ENCODE results near the gene SHFL. TPM values are rescaled to one million over a fixed set of nuclear protein-coding genes. Genes with fewer than 3 reads are reported as not detected.
A peak's percentile ranks its signal among the peaks of the same experiment; 100 is the strongest.

Gene SHFL
- total and polyA plus RNA-seq, 2 experiments from 2014 or later, result 2.2 to 7.8 TPM

DNA sequence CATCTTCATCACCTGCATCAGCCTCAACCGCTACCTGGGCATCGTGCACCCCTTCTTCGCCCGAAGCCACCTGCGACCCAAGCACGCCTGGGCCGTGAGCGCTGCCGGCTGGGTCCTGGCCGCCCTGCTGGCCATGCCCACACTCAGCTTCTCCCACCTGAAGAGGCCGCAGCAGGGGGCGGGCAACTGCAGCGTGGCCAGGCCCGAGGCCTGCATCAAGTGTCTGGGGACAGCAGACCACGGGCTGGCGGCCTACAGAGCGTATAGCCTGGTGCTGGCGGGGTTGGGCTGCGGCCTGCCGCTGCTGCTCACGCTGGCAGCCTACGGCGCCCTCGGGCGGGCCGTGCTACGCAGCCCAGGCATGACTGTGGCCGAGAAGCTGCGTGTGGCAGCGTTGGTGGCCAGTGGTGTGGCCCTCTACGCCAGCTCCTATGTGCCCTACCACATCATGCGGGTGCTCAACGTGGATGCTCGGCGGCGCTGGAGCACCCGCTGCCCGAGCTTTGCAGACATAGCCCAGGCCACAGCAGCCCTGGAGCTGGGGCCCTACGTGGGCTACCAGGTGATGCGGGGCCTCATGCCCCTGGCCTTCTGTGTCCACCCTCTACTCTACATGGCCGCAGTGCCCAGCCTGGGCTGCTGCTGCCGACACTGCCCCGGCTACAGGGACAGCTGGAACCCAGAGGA, 28.0 kb downstream of the SHFL start:
- Histone ChIP-seq H3K27me3 (no peaks in the 10 kb centered on the region), H3K9me3 (ENCODE audit: low read depth) (no peaks in the 10 kb centered on the region), H3K27ac (peak overlapping the region; percentile 51), H3K4me3 (no peak overlapping the region), H3K36me3 (peaks cover 52% of the 10 kb centered on the region), H3K4me1 (ENCODE audit: low read depth) (peaks cover 6% of the 10 kb centered on the region)
- no peak for DNase-seq (ENCODE audit: low read depth in 1 of 2, low spot score in 1 of 2)
- TF ChIP-seq, protein P1, sequence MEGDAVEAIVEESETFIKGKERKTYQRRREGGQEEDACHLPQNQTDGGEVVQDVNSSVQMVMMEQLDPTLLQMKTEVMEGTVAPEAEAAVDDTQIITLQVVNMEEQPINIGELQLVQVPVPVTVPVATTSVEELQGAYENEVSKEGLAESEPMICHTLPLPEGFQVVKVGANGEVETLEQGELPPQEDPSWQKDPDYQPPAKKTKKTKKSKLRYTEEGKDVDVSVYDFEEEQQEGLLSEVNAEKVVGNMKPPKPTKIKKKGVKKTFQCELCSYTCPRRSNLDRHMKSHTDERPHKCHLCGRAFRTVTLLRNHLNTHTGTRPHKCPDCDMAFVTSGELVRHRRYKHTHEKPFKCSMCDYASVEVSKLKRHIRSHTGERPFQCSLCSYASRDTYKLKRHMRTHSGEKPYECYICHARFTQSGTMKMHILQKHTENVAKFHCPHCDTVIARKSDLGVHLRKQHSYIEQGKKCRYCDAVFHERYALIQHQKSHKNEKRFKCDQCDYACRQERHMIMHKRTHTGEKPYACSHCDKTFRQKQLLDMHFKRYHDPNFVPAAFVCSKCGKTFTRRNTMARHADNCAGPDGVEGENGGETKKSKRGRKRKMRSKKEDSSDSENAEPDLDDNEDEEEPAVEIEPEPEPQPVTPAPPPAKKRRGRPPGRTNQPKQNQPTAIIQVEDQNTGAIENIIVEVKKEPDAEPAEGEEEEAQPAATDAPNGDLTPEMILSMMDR (IDR thresholded peaks at IDR 0.05; ENCODE audit: low read depth, low read length), result no peak

DNA sequence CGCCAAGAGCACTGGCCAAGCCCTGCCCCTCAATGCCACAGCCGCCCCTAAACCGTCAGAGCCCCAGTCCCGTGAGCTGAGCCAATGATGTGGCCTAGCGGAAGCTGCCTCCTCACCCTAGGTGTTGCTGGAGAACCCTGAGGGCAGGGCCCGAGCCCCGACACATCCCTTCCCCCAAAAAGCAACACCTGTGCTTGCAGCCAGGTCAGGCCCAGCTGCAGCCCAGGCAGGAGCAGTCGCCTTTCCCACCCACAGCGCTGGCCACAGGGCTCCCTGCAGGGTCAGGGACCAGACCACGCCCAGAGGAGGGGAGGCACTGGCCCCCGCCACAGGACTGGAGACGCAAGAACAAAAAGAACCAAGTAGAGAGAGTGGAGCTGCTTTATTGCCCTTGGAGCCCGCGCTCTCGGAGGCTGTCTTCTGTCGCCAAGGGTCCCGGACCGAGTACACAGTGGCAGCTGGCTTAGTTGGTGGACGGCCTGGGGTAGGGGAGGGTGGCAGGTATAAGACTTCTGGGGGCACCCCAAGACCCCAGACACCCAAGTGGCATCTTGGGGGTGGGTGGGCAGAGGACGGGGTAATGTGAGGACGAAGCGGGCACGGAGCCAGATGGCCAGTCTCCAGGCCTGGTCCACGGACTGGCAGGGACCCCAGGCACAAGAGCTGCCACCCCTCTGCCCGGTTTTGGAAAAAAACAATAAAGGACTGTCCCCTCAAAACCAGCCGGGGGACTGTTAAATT, 28.7 kb downstream of the SHFL start:
- Histone ChIP-seq H3K27ac (peak overlapping the region; percentile 23), H3K36me3 (peaks cover 48% of the 10 kb centered on the region), H3K4me1 (ENCODE audit: low read depth) (peaks cover 6% of the 10 kb centered on the region), H3K4me3 (no peak overlapping the region), H3K27me3 (no peaks in the 10 kb centered on the region), H3K9me3 (ENCODE audit: low read depth) (no peaks in the 10 kb centered on the region)
- no peak for DNase-seq (ENCODE audit: low read depth in 1 of 2, low spot score in 1 of 2)
- TF ChIP-seq, protein P1 (IDR thresholded peaks at IDR 0.05; ENCODE audit: low read depth, low read length), result no peak

DNA sequence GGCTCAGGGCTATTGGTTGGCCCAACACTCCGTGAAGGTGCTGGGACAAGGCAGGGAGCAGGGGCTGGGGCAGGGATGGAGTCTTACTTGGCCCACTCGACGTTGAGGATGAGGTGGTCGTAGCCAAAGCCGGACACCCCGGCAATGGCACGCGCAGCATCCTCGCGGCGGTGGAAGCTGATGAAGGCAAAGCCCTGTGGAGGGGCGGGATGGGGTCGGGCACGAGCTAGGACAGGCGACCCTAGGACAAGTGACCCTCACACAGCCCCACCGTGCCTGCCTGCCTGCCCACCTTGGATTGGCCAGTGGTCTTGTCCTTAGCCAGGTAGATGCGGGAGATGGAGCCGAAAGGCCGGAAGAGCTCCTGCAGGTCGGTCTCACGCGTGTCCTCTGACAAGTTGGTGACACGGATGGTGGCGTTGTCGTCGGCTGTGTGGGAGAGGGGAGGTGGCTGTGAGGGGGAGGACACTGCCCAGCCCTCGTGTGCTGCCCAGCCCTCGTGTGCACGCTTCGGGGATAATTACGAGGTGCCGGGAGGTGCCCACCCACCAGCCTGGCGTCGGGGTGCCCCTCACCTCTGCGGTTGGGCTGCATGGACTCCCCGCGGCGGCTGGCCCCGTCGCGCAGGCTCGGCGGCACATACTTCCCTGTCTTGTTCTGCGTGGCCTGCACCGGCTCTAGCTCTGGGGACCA, 29.4 kb downstream of the SHFL start:
- Histone ChIP-seq H3K4me1 (ENCODE audit: low read depth) (peaks cover 6% of the 10 kb centered on the region), H3K9me3 (ENCODE audit: low read depth) (no peaks in the 10 kb centered on the region), H3K4me3 (no peak overlapping the region), H3K27ac (peak overlapping the region; percentile 23), H3K36me3 (peaks cover 41% of the 10 kb centered on the region), H3K27me3 (no peaks in the 10 kb centered on the region)
- no peak for DNase-seq (ENCODE audit: low read depth in 1 of 2, low spot score in 1 of 2)
- TF ChIP-seq, protein P1 (IDR thresholded peaks at IDR 0.05; ENCODE audit: low read depth, low read length), result no peak

DNA sequence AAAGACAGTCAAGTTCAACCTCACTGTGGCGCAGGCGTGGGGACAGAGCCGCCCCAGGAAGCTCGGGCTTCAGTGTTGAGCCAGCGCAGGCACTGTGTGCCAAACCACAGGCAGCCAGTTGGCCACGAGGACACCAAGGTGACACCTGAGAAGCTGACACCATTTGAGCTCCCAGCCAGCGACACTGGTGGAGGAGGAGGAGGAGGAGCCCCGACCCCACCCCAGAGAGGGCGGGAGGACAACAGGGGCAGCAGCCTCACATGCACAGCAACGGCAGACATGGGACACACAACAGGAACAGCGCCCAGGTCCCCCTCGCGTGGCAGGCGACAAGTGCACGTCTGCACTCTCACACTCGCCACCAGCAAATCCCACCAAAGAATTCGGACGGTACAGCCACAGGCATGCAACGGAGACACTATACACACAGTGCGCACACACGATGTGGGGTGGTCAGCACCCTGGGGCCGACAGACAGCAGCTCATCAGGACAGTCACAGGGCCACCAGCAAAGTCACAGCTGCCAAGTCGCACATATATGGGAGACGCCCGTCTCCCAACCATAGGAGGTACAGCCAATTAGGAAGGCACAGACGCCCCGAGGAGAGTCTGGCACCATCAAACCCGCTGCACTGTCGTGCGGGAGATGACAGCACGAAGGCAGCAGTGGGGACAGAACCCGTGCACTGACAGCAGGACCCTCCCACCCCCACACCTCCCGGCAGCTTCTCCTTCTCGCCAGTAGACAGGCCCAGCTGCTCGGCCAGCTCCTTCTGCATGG, 30.2 kb downstream of the SHFL start:
- no peaks in the 10 kb centered on the region for H3K9me3 ChIP-seq (ENCODE audit: low read depth)
- no peak for DNase-seq (ENCODE audit: low read depth in 1 of 2, low spot score in 1 of 2)
- no peaks in the 10 kb centered on the region for H3K27me3 ChIP-seq
- no peak overlapping the region for H3K4me3 ChIP-seq
- TF ChIP-seq, protein P1 (IDR thresholded peaks at IDR 0.05; ENCODE audit: low read depth, low read length), result no peak
- peaks cover 6% of the 10 kb centered on the region for H3K4me1 ChIP-seq (ENCODE audit: low read depth)
- H3K27ac ChIP-seq, result no peak overlapping the region
- H3K36me3 ChIP-seq, result peaks cover 34% of the 10 kb centered on the region
